ENCODE measurements around the gene TELO2.

TELO2 gene

DNA sequence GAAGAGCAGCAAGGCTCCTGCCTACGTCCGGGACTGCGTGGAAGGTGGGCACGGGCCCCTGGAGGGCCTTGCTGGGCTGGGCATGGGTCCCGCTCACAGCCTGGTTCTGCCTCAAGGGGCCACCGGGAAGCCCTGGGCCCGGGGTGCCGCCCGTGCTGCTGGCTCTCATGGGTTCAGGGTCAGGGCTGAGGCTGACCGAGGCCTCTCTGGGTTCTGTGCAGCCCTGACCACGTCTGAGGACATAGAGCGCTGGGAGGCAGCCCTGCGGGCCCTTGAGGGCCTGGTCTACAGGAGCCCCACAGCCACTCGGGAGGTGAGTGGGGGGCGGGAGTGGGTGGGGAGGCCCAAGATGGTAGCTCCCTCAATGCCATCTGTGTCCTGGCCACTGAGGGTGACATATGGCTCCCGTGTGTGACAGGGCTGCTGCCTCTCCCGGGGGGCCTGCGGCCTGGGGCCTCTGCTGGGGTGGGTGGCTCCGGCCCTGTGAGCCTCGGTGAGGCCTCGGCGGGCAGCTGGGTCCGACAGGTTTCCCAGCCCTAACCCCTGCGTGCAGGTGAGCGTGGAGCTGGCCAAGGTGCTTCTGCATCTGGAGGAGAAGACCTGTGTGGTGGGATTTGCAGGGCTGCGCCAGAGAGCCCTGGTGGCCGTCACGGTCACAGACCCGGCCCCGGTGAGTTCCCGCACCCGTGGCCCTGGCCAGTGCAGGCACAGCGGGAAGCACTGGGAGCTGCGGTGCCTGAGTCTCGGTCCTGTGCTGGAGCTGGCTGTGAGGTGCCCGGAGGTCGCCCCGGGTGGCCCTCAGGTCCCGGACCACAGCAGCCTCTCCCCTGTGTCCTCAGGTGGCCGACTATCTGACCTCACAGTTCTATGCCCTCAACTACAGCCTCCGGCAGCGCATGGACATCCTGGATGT lies 9.2 kb downstream of the TELO2 start:
- in situ Hi-C loops (cut with MboI; ENCODE audit: low sequenced_read_pairs, unreplicated experiment), result no loop called here
- TF ChIP-seq, protein P1, sequence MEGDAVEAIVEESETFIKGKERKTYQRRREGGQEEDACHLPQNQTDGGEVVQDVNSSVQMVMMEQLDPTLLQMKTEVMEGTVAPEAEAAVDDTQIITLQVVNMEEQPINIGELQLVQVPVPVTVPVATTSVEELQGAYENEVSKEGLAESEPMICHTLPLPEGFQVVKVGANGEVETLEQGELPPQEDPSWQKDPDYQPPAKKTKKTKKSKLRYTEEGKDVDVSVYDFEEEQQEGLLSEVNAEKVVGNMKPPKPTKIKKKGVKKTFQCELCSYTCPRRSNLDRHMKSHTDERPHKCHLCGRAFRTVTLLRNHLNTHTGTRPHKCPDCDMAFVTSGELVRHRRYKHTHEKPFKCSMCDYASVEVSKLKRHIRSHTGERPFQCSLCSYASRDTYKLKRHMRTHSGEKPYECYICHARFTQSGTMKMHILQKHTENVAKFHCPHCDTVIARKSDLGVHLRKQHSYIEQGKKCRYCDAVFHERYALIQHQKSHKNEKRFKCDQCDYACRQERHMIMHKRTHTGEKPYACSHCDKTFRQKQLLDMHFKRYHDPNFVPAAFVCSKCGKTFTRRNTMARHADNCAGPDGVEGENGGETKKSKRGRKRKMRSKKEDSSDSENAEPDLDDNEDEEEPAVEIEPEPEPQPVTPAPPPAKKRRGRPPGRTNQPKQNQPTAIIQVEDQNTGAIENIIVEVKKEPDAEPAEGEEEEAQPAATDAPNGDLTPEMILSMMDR (IDR thresholded peaks at IDR 0.05; ENCODE audit: borderline replicate concordance, control extremely low read depth, extremely low read depth, insufficient read depth, missing control alignments), result no peak
- no peak for DNase-seq (ENCODE audit: low spot score)

DNA sequence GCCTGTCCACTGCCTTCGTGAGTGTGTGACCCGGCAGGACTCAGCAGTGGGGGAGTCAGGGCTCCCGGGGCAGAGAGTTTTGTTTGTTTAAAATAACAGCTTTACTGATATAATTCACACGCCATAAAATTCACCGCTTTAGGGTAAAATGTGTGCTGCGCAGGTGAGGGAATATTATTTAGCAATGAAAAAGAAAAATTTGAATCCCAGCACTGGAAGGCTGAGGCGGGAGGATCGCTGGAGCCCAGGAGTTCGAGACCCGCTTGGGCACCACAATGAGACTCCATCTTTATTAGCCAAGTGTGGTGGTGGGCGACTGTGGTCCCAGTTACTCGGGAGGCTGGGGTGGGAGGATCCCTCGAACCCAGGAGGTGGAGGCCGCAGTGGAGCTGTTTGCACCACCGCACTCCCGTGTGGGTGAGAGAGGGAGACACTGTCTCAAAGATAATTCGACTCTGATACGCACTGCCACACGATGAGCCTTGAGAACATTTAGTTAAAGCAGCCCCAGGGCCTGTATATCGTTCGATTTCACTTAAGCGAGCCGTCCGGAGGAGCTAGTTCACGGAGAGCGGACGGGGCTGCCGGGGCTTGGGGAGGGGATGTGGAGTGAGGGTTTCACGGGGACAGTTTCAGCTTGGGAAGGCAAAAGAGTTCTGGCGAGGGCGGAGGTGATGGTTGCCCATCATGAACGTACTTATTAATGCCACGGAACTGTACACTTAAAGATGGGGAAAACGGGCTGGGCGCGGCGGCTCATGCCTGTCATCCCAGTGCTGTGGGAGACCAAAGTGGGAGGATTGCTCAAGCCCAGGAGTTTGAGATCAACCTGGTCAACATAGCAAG lies 10.2 kb downstream of the TELO2 start:
- no peak for DNase-seq (ENCODE audit: low spot score)
- in situ Hi-C loops (cut with MboI; ENCODE audit: low sequenced_read_pairs, unreplicated experiment), result no loop called here
- TF ChIP-seq, protein P1 (IDR thresholded peaks at IDR 0.05; ENCODE audit: borderline replicate concordance, control extremely low read depth, extremely low read depth, insufficient read depth, missing control alignments), result no peak

DNA sequence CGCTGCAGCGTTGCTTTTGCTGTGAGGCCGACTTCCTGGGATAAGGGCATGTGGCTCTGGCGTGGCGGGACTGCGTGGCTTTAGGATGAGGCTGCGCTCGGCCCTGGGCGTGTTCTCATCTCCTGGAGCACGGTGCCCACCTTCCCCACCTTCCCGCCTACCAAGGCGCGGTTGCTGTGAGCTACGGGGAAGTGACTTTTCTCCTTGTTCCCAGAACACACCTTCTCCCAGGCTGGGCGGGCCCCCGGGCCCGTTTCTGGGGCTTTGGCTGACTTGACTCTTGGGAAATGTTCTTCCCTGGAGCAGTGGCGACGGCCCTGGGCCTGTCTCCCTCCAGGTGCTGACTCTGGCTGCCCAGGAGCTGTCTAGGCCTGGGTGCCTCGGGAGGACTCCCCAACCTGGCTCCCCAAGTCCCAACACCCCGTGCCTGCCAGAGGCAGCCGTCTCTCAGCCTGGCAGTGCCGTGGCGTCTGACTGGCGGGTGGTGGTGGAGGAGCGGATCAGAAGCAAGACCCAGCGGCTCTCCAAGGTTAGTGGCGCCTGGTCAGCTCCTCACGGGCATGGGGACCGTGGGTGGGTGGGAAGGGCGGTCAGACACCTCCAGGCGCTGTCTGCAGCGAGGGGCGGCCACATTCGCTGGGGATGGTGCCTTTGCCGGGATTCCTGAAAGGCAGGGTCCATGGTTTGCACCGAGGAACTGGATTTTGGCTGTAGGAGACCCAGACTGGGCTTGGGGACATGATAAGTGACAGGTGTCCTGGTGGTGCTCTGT lies 12.1 kb downstream of the TELO2 start:
- in situ Hi-C loops (cut with MboI; ENCODE audit: low sequenced_read_pairs, unreplicated experiment), result no loop called here
- DNase-seq (ENCODE audit: low spot score), result no peak
- TF ChIP-seq, protein P1 (IDR thresholded peaks at IDR 0.05; ENCODE audit: borderline replicate concordance, control extremely low read depth, extremely low read depth, insufficient read depth, missing control alignments), result no peak

DNA sequence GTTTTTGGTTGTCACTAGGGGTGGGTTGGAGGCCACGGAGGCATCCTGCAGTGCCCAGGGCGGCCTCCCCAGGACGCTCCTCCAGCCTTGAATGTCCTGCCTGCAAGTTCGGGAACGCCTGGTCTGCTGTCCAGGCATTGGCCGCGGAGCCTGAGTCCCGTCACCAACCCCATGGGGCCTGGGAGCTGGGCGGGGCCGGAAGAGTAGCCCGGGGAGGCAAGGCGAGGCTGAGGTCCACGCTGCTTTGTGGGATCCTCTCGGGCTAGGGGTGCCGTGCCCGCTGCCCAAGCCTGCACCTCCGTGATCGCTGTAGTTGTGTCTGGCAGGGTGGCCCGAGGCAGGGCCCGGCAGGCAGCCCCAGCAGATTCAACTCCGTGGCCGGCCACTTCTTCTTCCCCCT lies 12.8 kb downstream of the TELO2 start:
- TF ChIP-seq, protein P1 (IDR thresholded peaks at IDR 0.05; ENCODE audit: borderline replicate concordance, control extremely low read depth, extremely low read depth, insufficient read depth, missing control alignments), result no peak
- no peak for DNase-seq (ENCODE audit: low spot score)
- in situ Hi-C loops (cut with MboI; ENCODE audit: low sequenced_read_pairs, unreplicated experiment), result no loop called here

DNA sequence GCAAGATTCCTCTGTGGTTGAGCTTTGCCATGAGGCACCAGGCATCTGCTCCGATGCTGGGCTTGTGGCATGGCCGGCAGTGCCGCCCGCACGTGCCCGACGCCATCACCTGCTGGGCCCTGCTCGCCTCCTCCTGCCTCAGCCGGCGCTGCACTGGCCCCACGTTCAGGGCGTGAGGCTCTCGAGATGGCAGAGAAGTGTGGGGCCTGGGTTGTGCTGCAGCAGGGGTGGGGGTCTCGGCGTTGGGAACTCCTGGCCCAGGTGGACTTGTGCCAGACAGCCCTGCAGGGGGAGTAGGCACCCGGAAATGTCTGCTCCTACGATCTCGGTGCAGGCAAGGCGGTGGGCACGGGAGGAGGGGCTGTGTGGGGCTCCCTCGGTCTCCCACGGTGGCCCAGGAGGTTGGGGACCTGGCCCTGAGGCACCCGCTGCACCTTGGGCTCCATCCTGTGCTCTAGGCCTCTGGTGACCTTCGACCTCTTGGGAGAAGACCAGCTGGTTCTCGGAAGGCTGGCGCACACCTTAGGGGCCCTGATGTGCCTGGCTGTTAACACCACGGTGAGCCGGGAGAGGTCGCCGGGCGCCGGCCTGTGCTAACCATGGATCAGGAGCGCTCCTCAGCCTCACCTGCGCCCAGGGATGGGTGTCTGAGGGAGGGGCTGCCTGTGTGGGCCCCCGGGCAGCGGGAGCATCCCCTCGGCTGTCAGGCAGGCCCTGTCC lies 13.5 kb downstream of the TELO2 start:
- TF ChIP-seq, protein P1 (IDR thresholded peaks at IDR 0.05; ENCODE audit: borderline replicate concordance, control extremely low read depth, extremely low read depth, insufficient read depth, missing control alignments), result no peak
- DNase-seq (ENCODE audit: low spot score), result no peak
- in situ Hi-C loops (cut with MboI; ENCODE audit: low sequenced_read_pairs, unreplicated experiment), result no loop called here
